HuH-7.5 (cell line): ENCODE measurements around the gene GUCY2D.
"Not testable (repeated sequence)": the region's sequence is repeated elsewhere in the genome, so short reads cannot be mapped to it uniquely, and the experiment has no call there.

ENCODE experiments used
- DNase-seq: peaks from one replicate; pipeline ENCODE4 v3.0.0; 2011; ENCODE audit warnings: low spot score

Gene GUCY2D

GRCh38 chr17:8046929-8047768 is 44.7 kb downstream of the GUCY2D start:
- DNase-seq = no peak

GRCh38 chr17:8047769-8048110 is 45.3 kb downstream of the GUCY2D start:
- DNase-seq = no peak

- no peak for DNase-seq
Measured at GRCh38 chr17:8048236-8048635, 45.8 kb downstream of the GUCY2D start.

GRCh38 chr17:8048736-8049135 is 46.3 kb downstream of the GUCY2D start:
- no peak for DNase-seq

GRCh38 chr17:8051831-8052230 is 49.4 kb downstream of the GUCY2D start:
- DNase-seq = no peak

- no peak for DNase-seq
Measured at GRCh38 chr17:8052256-8053252, 50.1 kb downstream of the GUCY2D start.

GRCh38 chr17:8053600-8053999 is 51.2 kb downstream of the GUCY2D start:
- no peak for DNase-seq

GRCh38 chr17:8055851-8056231 is 53.4 kb downstream of the GUCY2D start:
- DNase-seq = no peak

GRCh38 chr17:8056232-8056975 is 54.0 kb downstream of the GUCY2D start:
- peak; percentile 67 for DNase-seq

GRCh38 chr17:8056976-8057625 is 54.7 kb downstream of the GUCY2D start:
- DNase-seq = no peak

GRCh38 chr17:8057691-8058114 is 55.3 kb downstream of the GUCY2D start:
- DNase-seq = peak; percentile 69

- DNase-seq = no peak
Measured at GRCh38 chr17:8059131-8059530, 56.7 kb downstream of the GUCY2D start.

GRCh38 chr17:8060274-8060673 is 57.9 kb downstream of the GUCY2D start:
- DNase-seq = peak; percentile 69

GRCh38 chr17:8061851-8062250 is 59.4 kb downstream of the GUCY2D start:
- not testable (repeated sequence) for DNase-seq

- no peak for DNase-seq
Measured at GRCh38 chr17:8062435-8062806, 60.0 kb downstream of the GUCY2D start.

- no peak for DNase-seq
Measured at GRCh38 chr17:8062807-8063483, 60.5 kb downstream of the GUCY2D start.

- no peak for DNase-seq
Measured at GRCh38 chr17:8063761-8064534, 61.5 kb downstream of the GUCY2D start.

GRCh38 chr17:8064561-8065019 is 62.2 kb downstream of the GUCY2D start:
- DNase-seq = no peak

GRCh38 chr17:8066841-8067775 is 64.7 kb downstream of the GUCY2D start:
- no peak for DNase-seq
